K562 (cell line): ENCODE data around the gene SCN5A. TPM values are rescaled to one million over a fixed set of nuclear protein-coding genes. Genes with fewer than 3 reads are reported as not detected.
A peak's percentile ranks its signal among the peaks of the same experiment; 100 is the strongest.

ENCODE experiments used
- ATF7 ChIP-seq: fragments of 450-650 bp; IDR thresholded peaks from 2 replicates; pipeline ENCODE4 v1.7.1; 2014; ENCODE audit warnings: mild to moderate bottlenecking, moderate library complexity
- HCFC1 ChIP-seq: IDR thresholded peaks from 2 replicates; pipeline ENCODE4 v1.6.1; 2012; ENCODE audit warnings: low read depth, low read length, improper control_type of control experiment
- L3MBTL2 ChIP-seq: fragments of 450-650 bp; IDR thresholded peaks from 2 replicates; pipeline ENCODE4 v1.6.1; 2016; ENCODE audit warnings: mild to moderate bottlenecking, moderate library complexity
- NBN ChIP-seq: fragments of 450-650 bp; IDR thresholded peaks from 2 replicates; pipeline ENCODE4 v1.6.1; 2016; ENCODE audit warnings: low read depth, mild to moderate bottlenecking
- NFIC ChIP-seq: fragments of 450-650 bp; IDR thresholded peaks from 2 replicates; pipeline ENCODE4 v1.6.1; 2017; ENCODE audit warnings: mild to moderate bottlenecking, inconsistent platforms
- POLR2G ChIP-seq: fragments of 200-400 bp; formaldehyde crosslinking; IDR thresholded peaks from 2 replicates; pipeline ENCODE4 v1.6.1; 2017; ENCODE audit warnings: low read depth, mild to moderate bottlenecking, antibody characterized with exemption, low read length, moderate library complexity
- RCOR1 ChIP-seq, 2 experiments: IDR thresholded peaks; 2 replicates each; pipeline ENCODE4 v1.6.1; 2012; ENCODE audit warnings: low read depth in 2 of 2, low read length in 2 of 2, borderline replicate concordance in 1 of 2, improper control_type of control experiment in 1 of 2
- RFX5 ChIP-seq: IDR thresholded peaks from 2 replicates; pipeline ENCODE4 v1.6.1; 2011; ENCODE audit warnings: low read depth, mild to moderate bottlenecking, improper control_type of control experiment, low read length
- SAFB ChIP-seq: fragments of 200-400 bp; formaldehyde crosslinking; IDR thresholded peaks from 2 replicates; pipeline ENCODE4 v1.6.1; 2017; ENCODE audit warnings: low read depth, low read length, borderline replicate concordance
- SETDB1 ChIP-seq: IDR thresholded peaks from one replicate; pipeline ENCODE4 v1.6.1; 2012; ENCODE audit warnings: low read length, control low read depth, inconsistent platforms
- ZBTB7A ChIP-seq: IDR thresholded peaks from 2 replicates; pipeline ENCODE4 v1.6.1; 2011; ENCODE audit warnings: low read depth, mild to moderate bottlenecking, low read length, moderate library complexity, borderline replicate concordance; ENCODE audit not compliant: control insufficient read depth
- ZNF134 ChIP-seq: fragments of 250-450 bp; sonication (Bioruptor Pico); conservative IDR thresholded peaks from 2 replicates; pipeline ENCODE4 v1.4.0; 2020
- ZNF165 ChIP-seq: fragments of 250-450 bp; sonication (Bioruptor Pico); IDR thresholded peaks from 2 replicates; pipeline ENCODE4 v1.4.0; 2020; ENCODE audit warnings: borderline replicate concordance
- ZNF217 ChIP-seq: sonication (generic); formaldehyde crosslinking; IDR thresholded peaks from 2 replicates; pipeline ENCODE4 v1.8.0; 2022; ENCODE audit warnings: mild to moderate bottlenecking, missing genetic modification reagents
- polyA plus RNA-seq, 8 experiments: library from polyadenylated mRNA; depleted of rRNA in 4 of 8; stranded (reverse) in 5 of 8; unstranded in 3 of 8; fragments of >200 nt; fragmentation: Nextera tagmentation in 2 of 8; fragmentation: Illumina TruSeq in 1 of 8; extraction: Ambion mirVana in 2 of 8; extraction: Trizol in 1 of 8; gene quantifications; 2 replicates each; pipeline versions ENCODE4 v1.2.1 to v1.2.3, GENCODE V29; 2011 to 2014; ENCODE audit warnings: inconsistent platforms in 1 of 8, missing spikeins in 1 of 8
- total RNA-seq, 7 experiments: library from RNA; depleted of rRNA in 6 of 7; stranded (reverse); fragments of >200 nt in 6 of 7; fragmentation: Illumina TruSeq in 2 of 7; extraction: Trizol in 2 of 7; gene quantifications; 2 replicates each; pipeline versions ENCODE4 v1.2.1 to v1.2.3, GENCODE V29; 2011 to 2021; ENCODE audit warnings: low replicate concordance in 1 of 7
- TF ChIP-seq, protein P1 (sequence below): fragments of 250-450 bp; sonication (Bioruptor Pico); IDR thresholded peaks from 2 replicates; pipeline ENCODE4 v1.8.0; 2021; ENCODE audit warnings: mild to moderate bottlenecking, moderate library complexity
- TF ChIP-seq, protein P2 (sequence below), 3 experiments: fragments of 200-800 bp in 1 of 3; sonication (Bioruptor generic) in 1 of 3; sonication (generic) in 1 of 3; formaldehyde crosslinking in 1 of 3; IDR thresholded peaks; 2 replicates each; pipeline versions ENCODE4 v1.6.1 to v1.8.0; 2016 to 2022; ENCODE audit warnings: mild to moderate bottlenecking in 2 of 3, missing compliant biosample characterization in 2 of 3, missing genetic modification characterization in 2 of 3, missing genetic modification reagents in 1 of 3
- TF ChIP-seq, protein P3 (sequence below), 2 experiments: fragments of 200-800 bp in 1 of 2; sonication (Bioruptor generic) in 1 of 2; sonication (generic) in 1 of 2; formaldehyde crosslinking in 1 of 2; IDR thresholded peaks in 1 of 2; conservative IDR thresholded peaks in 1 of 2; 2 replicates each; pipeline versions ENCODE4 v1.5.0 to v1.6.1; 2016 to 2020; ENCODE audit warnings: missing compliant biosample characterization in 1 of 2, missing genetic modification characterization in 1 of 2, missing genetic modification reagents in 1 of 2
- TF ChIP-seq, protein P4 (sequence below), 2 experiments: fragments of 450-650 bp; conservative IDR thresholded peaks; 2 replicates each; pipeline ENCODE4 v1.6.1; 2017; ENCODE audit warnings: mild to moderate bottlenecking in 2 of 2, moderate library complexity in 2 of 2

Gene SCN5A
- total and polyA plus RNA-seq, 9 of the 15 experiments (the other 6 are each of a cell fraction or from before 2014, with no cell fraction given), result 0.07 to 1.4 (median 0.21) TPM; not detected in 2

DNA sequence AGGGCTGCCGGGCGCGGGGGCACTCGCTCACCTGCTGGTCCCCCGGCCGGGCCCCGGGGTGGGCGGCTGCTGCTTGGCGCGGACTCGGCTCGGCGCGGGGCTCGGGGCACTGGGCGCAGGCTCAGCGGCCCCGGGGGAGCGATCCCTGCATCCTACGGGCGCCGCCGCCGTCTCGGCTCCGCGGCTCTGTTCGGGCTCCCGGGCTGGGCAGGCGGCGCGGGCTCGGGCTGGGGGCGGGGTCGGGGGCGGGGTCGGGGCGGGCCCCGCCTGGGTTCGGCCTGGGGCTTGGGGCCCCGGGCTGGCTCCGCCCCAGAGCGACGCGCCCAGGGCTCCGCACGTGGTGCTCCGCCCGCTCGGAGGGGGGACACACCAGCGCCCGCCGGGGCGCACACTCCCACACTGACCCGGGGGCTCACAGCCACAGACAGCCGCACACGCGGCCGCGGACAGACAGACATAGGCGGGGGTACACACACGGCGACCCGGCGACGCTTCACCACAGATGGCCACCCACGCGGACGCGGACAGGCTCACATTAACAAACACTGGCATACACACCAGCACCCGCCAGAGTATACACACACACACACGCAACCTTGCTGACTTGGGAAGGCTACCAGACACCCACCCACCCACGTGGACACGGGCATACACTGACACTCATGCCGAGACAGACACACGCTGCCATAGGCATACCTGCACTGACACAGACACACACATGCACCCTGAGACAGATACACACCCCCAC lies at the start of gene SCN5A (continued):
- TF ChIP-seq, protein P1, sequence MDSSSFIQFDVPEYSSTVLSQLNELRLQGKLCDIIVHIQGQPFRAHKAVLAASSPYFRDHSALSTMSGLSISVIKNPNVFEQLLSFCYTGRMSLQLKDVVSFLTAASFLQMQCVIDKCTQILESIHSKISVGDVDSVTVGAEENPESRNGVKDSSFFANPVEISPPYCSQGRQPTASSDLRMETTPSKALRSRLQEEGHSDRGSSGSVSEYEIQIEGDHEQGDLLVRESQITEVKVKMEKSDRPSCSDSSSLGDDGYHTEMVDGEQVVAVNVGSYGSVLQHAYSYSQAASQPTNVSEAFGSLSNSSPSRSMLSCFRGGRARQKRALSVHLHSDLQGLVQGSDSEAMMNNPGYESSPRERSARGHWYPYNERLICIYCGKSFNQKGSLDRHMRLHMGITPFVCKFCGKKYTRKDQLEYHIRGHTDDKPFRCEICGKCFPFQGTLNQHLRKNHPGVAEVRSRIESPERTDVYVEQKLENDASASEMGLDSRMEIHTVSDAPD, result no peak
- TF ChIP-seq POLR2G (peak; percentile 65), SAFB (peak; percentile 39; the same call in 1 of the 2 replicates), ZNF165 (CRISPR knock-in tag) (no peak), RFX5 (no peak), L3MBTL2 (peak; percentile 89), ZNF217 (no peak), NFIC (no peak; the same call in 1 of the 2 replicates), ATF7 (no peak), ZBTB7A (peak; percentile 44; the same call in 1 of the 2 replicates), ZNF134 (CRISPR knock-in tag) (no peak), HCFC1 (no peak), NBN (no peak), RCOR1 (IDR thresholded peaks at IDR 0.05; ENCODE audit: borderline replicate concordance in 1 of 2, low read depth in 2 of 2, low read length in 2 of 2) (no peak), SETDB1 (peak; percentile 37)
- TF ChIP-seq, protein P2, sequence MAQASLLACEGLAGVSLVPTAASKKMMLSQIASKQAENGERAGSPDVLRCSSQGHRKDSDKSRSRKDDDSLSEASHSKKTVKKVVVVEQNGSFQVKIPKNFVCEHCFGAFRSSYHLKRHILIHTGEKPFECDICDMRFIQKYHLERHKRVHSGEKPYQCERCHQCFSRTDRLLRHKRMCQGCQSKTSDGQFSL (CRISPR knock-in tag; IDR thresholded peaks at IDR 0.05), result no peak
- TF ChIP-seq, protein P2 (tag; IDR thresholded peaks at IDR 0.05), result no peak
- TF ChIP-seq, protein P3, sequence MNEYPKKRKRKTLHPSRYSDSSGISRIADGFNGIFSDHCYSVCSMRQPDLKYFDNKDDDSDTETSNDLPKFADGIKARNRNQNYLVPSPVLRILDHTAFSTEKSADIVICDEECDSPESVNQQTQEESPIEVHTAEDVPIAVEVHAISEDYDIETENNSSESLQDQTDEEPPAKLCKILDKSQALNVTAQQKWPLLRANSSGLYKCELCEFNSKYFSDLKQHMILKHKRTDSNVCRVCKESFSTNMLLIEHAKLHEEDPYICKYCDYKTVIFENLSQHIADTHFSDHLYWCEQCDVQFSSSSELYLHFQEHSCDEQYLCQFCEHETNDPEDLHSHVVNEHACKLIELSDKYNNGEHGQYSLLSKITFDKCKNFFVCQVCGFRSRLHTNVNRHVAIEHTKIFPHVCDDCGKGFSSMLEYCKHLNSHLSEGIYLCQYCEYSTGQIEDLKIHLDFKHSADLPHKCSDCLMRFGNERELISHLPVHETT (CRISPR knock-in tag; conservative IDR thresholded peaks at IDR 0.05 in 1 of 2, IDR thresholded peaks at IDR 0.05 in 1 of 2), result no peak
- TF ChIP-seq, protein P4, sequence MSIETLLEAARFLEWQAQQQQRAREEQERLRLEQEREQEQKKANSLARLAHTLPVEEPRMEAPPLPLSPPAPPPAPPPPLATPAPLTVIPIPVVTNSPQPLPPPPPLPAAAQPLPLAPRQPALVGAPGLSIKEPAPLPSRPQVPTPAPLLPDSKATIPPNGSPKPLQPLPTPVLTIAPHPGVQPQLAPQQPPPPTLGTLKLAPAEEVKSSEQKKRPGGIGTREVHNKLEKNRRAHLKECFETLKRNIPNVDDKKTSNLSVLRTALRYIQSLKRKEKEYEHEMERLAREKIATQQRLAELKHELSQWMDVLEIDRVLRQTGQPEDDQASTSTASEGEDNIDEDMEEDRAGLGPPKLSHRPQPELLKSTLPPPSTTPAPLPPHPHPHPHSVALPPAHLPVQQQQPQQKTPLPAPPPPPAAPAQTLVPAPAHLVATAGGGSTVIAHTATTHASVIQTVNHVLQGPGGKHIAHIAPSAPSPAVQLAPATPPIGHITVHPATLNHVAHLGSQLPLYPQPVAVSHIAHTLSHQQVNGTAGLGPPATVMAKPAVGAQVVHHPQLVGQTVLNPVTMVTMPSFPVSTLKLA (conservative IDR thresholded peaks at IDR 0.05), result peak; percentile 90 to 94
